ENCODE results near the gene KCNJ11. TPM values are rescaled to one million over a fixed set of nuclear protein-coding genes. Genes with fewer than 3 reads are reported as not detected.

The KCNJ11 gene
- polyA plus RNA-seq, 3 donors, result 1.9 to 2.4 (median 2.3) TPM

DNA sequence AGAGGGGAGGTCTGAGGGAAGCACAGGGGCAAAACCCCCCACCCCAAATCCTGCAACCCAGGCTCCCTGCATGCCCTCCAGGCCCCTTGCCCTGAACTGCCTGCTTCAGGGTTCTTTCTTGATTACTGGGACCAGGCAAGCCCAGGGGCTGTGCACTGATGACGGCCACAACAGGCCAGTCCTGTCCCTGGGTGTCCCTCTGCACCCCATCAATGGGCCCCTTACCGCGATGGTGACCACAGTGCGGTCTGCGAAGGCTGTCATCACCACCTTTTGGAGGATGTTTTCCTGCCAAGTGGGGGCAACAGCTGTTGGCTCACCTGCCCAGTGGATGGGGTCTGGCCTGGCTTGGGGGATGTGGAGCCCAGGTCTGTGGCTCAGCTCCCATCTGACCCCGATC is 5.0 kb upstream of the KCNJ11 start:
- no peak for DNase-seq (ENCODE audit: low read depth in 3 of 3, low spot score in 2 of 3)

DNA sequence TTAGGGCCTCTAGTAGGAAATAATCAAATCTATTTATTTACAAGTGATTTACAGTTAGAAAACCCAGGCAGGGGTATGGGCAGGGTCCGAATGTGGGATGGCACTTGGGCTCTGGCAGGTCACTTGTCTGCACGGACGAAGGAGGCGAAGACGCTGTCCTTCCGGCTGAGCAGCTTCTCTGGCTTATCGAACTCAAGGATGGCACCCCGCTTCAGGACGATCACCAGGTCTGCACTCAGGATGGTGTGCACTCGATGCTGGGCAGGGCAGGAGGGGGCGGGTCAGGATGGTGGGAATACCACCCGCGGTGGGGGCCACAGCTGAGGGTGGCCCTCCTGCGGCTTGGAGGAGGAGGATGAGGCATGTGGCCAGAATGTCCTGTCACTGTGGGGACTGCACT is 4.4 kb upstream of the KCNJ11 start:
- no peak for DNase-seq (ENCODE audit: low read depth in 3 of 3, low spot score in 2 of 3)

DNA sequence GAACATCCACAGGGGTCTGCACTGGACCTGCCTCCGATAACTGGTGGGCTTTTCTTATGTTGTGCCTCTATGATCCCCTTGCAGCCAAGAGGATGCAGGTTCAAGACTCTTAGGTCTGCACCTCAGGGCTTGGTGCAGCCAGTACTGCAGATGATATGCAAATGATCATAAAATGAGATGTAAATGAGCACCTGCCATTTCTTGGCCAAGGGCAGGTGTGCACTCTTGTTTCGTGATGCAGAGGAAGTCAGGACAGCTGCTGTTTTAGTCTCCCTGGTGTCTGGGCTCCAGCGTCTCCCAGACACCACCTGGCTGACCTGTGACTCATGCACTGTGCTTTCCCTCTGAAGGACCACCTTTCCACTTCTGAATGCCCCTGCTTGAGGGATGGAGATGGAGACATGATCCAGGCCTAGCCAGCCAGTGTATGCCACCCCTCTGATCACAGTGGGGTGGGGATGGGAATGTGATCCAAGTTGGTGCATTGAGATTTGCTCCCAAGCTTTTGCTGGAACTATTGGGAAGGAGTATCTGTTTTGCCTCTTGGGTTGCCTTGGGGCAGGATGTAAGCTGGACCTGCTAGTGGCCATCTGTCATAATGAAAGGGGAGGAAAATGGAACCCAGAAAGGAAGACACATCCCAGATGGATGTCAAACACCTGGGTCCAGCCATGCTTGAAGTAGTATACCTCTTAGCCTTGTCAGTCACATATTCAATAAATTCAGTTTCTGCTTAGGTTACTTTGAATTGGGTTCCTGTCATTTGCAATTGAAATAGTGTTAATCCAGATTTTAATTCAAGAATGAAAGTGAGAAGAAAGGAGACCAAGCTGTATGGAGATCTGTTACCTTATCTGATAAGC is 3.3 kb upstream of the KCNJ11 start:
- no peak for DNase-seq (ENCODE audit: low read depth in 3 of 3, low spot score in 2 of 3)

GRCh38 chr11:17389957-17390649 is 1.6 kb upstream of the KCNJ11 start:
- DNase-seq (ENCODE audit: low read depth in 3 of 3, low spot score in 2 of 3), result no peak

GRCh38 chr11:17389211-17389956 is 925 bp upstream of the KCNJ11 start:
- DNase-seq (ENCODE audit: low read depth in 3 of 3, low spot score in 2 of 3), result peak; percentile 47 to 67 (median 60)

GRCh38 chr11:17387811-17388210 is 648 bp downstream of the KCNJ11 start:
- no peak for DNase-seq (ENCODE audit: low read depth in 3 of 3, low spot score in 2 of 3)

GRCh38 chr11:17387254-17387653 is 1.2 kb downstream of the KCNJ11 start:
- DNase-seq (ENCODE audit: low read depth in 3 of 3, low spot score in 2 of 3), result no peak

GRCh38 chr11:17386331-17387084 is 2.0 kb downstream of the KCNJ11 start:
- no peak for DNase-seq (ENCODE audit: low read depth in 3 of 3, low spot score in 2 of 3)

DNA sequence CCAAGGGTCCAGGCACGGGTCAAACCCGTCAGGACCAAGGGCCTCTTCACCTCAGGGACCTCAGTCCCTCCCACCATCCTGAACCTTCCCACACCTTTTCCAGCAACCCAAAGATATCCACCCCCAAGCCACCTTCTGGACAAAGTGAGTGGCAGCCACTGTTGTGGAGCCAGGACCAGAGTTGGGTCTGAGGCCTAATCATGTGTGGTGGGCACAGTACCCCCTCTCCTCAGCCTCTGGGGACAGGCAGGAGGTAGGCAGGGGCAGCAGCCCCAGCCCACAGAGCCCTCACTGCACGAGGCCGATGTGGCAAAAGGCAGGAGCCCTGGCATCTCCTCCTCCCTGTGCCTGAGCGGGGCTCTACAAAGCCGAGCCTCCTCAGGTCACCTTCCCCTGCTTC is 2.5 kb downstream of the KCNJ11 start:
- DNase-seq (ENCODE audit: low read depth in 3 of 3, low spot score in 2 of 3), result no peak

- DNase-seq (ENCODE audit: low read depth in 3 of 3, low spot score in 2 of 3), result no peak
Observed at GRCh38 chr11:17385492-17385891, 3.0 kb downstream of the KCNJ11 start.

GRCh38 chr11:17384002-17384511 is 4.4 kb downstream of the KCNJ11 start:
- DNase-seq (ENCODE audit: low read depth in 3 of 3, low spot score in 2 of 3), result peak; percentile 60 to 80 (median 64)

- DNase-seq (ENCODE audit: low read depth in 3 of 3, low spot score in 2 of 3), result no peak
Observed at GRCh38 chr11:17383461-17383860, 5.0 kb downstream of the KCNJ11 start.

- no peak for DNase-seq (ENCODE audit: low read depth in 3 of 3, low spot score in 2 of 3)
Observed at GRCh38 chr11:17382046-17382728, 6.3 kb downstream of the KCNJ11 start.

- no peak for DNase-seq (ENCODE audit: low read depth in 3 of 3, low spot score in 2 of 3)
Observed at GRCh38 chr11:17381156-17381555, 7.3 kb downstream of the KCNJ11 start.

DNA sequence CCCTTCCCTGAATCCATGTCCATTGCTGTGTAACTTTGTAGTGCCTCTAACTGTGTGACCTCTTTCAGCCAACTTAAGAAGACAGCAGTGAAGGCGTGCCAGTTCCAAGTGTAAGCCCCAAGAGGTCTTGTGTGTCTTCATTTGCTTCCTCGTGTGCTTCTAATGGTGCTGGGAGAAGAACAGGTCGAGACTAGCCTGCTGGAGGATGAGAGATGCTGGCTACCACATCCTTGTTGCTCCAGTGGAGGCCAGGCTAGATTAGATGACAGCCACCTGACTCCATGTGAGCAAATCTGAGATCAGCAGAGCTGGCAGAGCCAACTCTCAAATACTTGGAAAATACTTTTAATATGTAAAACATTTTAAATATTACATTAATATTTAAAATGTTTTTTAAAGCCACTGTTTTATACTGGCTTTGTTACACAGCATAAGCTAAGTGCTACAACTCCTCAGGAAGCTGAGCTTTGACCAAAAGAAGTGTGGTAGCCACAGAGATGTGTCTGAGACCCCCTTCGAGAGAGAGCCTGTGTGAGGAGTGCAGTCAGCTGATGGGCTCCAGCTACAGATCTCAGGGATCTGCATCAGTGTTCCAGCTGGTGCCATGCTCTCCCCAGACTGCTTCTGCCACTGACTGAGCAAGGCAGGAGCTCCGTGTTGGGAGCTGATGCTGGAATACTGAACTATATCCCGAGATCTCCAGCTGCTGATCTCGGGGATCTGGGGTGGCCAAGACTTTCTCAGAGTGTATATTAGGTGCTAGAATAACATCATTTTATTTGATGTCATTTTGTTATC is 8.9 kb downstream of the KCNJ11 start:
- DNase-seq (ENCODE audit: low read depth in 3 of 3, low spot score in 2 of 3), result no peak

GRCh38 chr11:17378655-17379054 is 9.8 kb downstream of the KCNJ11 start:
- DNase-seq (ENCODE audit: low read depth in 3 of 3, low spot score in 2 of 3), result no peak

DNA sequence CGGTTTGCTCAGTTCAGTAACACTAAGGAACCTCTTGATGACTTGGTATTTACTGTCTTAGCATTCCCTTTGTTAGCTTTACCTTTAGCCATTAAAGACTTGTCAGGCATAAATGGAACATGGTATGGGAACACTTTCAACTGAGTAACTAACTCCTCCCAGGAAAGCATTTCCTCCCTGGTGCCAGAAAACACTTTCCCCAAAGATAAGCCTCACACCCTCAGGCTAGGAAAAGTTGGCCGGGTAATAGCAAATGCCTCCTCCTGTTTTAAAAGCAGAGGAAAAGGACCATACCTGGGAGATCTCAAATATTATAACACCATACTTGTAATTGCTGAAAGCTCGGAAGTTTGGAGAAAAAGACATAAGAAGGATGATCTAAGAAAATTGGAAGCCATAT is 12.0 kb downstream of the KCNJ11 start:
- no peak for DNase-seq (ENCODE audit: low read depth in 3 of 3, low spot score in 2 of 3)

GRCh38 chr11:17375547-17375946 is 12.9 kb downstream of the KCNJ11 start:
- no peak for DNase-seq (ENCODE audit: low read depth in 3 of 3, low spot score in 2 of 3)

DNA sequence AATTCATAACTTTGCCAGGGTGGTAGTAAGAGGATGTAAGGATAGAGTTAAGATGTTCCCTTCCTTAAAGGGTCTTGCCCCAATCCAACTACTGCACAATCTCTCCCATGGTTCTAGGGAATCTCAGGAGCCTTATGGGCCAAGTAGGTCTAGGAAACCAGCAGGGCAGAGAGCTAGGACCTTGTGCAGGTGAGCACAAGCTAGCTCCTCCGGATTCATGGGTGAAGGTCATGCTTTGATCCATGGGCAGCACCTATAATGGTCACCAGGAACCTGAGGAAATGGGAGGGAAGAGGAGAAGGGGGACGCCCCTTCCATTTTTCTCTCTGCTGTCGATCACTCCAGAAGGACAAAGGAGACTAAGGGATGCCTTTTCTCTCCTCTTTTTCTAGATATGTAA is 16.8 kb downstream of the KCNJ11 start:
- no peak for DNase-seq (ENCODE audit: low read depth in 3 of 3, low spot score in 2 of 3)

Data from right renal cortex interstitium (tissue), 3 donors.